Embryonic facial prominence (tissue), 1 donor: ENCODE results near the gene EME1.
"Not testable (repeated sequence)": the region's sequence is repeated elsewhere in the genome, so short reads cannot be mapped to it uniquely, and the experiment has no call there.

Source experiments
- DNase-seq: peaks from one replicate; pipeline ENCODE4 v3.0.0-alpha.2; 2016; ENCODE audit errors: extremely low spot score

The EME1 gene

DNA sequence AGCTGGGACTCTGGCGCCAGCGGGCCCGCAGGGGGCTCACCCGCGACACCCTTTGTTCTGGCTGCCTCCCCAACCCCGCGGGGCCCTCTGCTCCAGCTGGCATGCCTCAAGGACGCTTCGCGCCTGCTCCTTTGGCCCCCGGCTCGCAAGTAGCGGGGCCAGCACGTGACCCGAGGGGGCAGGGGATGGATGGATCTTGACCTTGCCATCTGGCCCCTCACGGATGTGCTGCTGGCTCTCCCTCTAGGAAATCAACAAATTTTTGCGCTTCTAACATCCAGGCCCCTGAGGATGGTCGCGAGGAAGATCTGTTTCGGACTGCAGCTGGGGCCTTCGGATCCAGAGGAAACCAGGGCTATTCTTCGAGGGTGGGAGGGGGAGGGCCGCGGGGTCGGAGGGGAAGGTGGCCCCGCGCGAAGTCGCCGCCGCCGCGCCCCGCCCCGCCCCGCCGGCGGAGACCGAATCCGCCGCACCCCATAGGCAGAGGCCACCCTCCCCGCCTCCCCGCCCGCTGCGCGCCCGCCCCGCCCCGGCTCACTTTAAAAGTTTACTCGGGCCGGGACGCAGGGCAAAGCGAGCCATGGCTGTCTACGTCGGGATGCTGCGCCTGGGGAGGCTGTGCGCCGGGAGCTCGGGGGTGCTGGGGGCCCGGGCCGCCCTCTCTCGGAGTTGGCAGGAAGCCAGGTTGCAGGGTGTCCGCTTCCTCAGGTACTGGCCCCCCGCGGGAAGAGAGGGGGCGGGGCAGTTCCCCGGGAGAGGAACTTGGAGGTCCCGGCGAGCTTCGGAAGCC lies 52.8 kb downstream of the EME1 start, which contains the start of gene ACSF2:
Gene ACSF2, plus strand, starts transcription at position 537 of the 790 bp plus-strand sequence. Its CDS starts 44 bp downstream, at position 581.
- no peak for DNase-seq

DNA sequence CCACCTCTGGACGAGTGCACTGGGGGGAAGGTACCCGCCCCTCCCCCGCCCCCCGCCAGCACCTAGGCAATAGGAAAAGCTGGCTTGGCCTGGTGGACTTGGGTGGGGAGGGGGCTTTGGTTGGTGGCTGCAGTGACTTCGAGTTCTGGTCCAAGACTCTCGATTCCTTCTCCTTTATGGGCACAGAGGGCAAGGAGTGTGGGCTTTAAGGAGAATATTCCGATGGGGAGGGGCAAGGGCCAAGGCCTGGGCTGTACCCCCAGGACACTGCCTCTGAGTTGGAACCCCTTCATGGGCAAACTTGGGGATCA lies 53.4 kb downstream of the EME1 start:
- DNase-seq: no peak

DNA sequence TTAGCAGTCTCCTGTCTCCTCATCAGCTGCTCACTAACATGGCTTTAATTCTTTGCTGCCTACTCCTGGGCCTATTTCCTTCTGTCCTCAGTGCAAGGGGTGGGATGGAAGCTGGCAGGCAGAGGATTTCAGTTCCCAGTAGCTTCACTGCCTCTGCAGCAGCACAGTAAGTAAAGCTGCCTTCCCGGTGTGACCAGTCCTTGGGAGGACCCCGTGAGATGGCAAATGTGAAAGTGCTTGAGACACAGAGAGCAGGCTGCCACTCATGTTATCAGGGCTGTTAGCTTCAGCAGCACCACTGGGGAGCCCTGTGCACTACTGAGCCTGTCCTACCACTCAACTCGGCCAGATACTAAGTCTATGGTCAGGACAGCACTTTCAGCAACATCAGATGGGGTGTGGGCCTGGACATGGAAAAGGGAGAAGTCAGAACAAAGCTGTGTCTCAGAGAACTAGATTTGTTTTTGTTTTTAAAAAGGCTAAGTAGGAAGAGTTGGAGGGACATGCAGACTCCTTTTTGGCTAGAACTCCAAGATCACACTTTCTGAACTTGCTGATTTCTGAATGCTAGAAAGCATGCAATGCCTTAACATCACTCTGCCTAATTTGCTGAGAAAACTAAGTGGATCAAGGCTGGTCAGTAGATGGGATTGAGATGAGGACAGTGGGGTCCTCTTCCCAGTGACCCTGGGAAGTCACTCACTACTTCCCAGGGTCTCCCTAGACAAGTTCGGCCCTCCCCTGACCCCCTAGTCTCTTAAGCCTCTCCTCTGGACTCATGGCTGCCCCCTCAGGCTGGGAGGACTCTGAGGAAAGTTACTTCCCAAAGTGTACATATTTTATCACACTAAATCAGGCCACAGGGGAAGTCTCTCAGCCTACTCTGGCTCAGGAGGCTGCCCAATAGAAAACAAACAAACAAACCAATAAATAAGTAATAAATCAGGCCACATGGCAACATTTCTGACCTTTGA lies 54.1 kb downstream of the EME1 start:
- DNase-seq: no peak

DNA sequence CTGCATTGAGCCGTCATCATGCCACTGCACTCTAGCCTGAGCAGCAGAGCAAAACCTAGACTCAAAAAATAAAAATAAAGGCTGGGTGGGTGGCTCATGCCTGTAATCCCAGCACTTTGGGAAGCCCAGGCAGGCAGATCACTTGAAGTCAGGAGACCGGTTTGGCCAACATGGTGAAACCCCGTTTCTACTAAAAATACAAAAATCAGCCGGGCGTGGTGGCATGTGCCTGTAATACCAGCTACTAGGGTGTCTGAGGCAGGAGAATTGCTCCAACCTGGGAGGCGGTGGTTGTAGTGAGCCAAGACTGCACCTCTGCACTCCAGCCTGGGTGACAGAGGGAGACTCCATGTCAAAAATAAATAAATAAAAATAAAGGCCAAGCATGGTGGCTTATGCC lies 55.1 kb downstream of the EME1 start:
- not testable (repeated sequence) for DNase-seq

DNA sequence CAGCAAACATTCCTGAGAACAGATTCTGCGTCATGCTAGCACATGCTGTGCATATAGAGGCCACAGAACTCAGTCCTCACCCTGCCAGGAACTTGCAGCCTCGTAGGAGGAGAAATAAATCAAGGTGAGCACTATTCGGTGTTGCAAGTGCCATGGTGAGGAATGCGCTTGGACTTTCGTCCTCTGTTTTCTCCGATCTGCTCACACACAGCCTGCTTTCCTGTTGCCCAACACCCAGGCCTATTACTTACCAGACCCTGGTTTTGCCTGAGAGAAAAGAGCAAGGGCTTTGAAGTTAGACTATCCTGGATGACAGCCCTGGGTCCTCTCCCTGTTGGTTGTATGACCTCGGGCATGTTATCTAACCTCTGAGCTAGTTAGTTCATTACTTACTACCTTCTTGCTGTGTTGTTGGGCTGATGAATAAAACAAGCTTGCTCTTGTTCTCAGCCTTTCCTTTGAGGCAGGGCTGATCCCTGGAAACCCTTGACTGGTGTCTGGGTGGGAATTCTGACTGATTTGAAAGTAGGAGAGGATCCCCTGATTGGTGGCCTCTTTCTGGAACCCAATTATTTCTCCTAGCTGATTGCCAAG lies 55.9 kb downstream of the EME1 start:
- no peak for DNase-seq

DNA sequence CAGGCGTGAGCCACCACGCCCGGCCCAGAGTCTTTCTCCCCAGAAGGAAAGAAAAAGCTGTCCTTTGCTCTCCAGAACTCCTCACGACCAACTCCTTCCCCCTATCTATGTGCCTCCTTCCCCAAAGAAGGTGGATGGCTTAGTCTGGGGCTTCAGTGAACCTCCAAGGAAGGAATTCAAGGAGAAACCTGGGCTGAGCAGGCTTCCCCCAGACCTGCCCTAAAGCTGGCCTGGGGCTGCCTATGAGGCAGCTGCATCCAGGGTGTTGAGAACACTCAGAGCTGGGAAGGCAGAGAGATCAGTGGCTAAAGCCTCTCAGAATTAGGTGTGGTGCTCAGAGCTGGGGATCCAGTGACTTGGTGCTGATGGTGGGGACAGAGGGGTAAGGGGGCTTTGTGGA lies 56.8 kb downstream of the EME1 start:
- no peak for DNase-seq
